GM19452 (cell line): ENCODE measurements around the gene LCE1A.

Experiments
- ATAC-seq: cut with Tn5 transposase; IDR thresholded peaks from one replicate; pipeline ENCODE4 v1.9.1; 2021; ENCODE audit not compliant: unreplicated experiment

LCE1A gene

DNA sequence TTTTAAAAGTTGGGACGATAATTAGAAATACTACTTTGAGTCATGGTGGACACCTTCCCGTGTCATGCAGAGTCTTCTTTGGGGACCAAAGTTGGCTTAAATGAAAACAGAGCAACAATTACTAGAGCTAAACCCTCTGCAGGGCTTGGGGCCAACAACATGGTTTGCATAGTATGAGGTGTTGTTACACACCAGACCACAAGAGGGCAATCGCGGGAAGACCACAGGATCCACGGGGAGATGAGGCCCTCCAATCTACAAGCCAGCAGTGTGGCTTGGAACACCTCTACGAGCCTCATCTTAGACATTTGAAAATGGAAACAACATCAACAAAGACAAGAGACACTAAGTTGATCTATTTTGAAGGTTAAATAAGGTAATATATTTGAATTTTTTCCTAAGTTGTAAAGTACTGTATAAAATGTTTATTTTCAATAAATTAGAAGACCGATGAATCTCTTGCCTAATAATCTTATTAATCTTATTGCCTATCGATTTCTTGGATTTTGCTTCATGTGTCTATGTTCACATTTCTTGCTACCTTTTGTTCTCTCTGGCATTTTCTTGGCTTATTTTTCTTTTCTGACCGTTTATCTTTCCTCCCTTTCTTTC is 42.6 kb downstream of the LCE1A start:
- no peak for ATAC-seq

DNA sequence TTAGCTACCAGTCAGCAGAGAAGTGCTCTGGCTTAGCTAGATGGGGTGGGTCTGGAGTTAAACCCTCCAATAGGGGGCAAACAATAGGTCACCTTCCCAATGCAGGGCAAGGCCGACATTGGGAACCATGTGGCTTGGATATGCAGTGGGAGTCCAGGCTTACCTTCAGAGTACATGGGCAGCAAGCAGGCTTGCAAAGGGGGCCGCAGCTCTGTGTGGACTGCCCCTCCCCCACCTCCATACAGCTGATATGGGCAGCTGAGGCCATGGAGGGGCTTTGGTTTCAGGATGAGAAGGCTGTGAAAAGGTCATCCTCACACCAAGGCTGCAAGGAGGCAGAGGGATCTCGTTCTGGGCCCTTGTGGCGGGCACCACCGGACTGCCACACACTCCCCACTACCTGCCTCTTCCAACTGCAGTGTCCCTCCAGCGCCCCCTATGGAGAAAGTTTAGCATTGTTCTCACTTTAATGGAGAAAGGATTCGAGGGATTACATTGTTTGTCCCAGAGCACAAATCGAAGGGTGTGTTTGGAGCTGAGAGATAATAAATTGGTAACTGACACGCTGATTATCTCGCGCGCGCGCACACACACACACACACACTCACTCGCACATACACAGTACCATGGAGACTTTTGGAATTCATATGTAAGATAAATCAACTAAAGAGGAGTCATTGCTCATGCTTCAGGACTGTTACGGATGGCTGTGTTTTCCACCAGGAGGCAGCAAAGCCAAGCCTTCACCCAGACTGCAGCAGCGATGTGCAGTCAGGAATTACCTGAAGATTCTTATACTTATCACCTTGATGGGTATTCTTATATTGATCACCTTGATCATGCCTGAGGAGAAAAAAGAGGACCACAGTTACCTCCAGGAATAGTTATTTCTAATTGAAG is 43.8 kb downstream of the LCE1A start:
- no peak for ATAC-seq

DNA sequence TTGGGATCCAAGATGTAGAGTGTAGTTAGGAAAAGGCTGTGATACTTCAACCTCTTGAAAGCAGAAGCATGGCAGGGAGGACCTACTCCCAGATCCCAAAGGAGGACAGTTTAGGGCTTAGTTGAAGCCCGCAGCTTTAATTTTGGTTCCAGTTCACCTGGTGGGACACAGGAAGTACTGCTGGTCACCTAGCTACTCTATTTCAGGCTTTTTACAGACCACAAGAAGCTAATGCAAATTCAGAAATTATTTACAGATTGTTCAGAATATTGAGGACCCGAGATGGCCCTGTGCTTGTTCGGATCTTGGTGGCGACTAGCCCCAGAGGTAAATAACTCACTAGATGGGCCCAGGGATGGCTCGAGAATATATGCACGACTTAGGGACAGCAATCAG is 44.5 kb downstream of the LCE1A start:
- ATAC-seq = no peak

DNA sequence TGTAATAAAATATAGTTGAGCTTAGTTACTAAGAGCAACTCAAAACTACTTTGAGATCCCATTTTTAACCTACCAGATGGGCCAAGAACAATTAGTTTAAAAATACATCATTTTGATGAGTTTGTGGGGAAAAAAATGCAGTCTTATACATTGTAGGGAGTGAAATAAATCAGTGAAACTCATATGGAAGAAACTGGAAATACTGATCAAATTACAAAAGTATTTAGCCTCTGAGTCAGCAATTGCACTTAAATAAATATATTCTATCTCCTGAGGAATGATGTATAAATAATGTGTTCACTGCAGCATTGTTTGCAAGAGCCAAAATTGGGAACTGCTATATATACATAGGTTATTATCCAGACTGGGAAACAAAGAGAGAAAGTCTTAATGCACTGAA is 46.2 kb downstream of the LCE1A start:
- ATAC-seq = no peak

DNA sequence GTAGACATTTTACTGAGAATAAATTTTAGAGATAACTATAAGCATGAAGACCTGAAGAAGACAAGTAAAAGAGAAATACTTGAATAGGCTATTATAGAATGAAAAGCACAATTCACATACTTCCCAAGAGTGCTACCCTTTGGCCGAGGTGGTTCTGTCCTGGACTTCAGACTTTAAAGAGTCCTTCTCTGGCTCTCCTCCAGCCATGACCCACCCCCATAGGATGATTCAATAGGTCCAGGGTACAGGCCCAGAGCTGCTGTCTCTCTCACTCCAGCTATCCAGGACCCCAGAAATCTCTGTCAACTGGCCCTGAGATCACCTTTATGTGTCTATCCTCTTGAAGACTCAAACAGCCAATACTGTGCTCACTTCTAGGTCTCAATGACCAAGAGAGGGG is 49.6 kb downstream of the LCE1A start:
- ATAC-seq = no peak
